H54 (cell line): ENCODE results near the gene KIAA0513.
"Not testable (repeated sequence)": the region's sequence is repeated elsewhere in the genome, so short reads cannot be mapped to it uniquely, and the experiment has no call there.

ENCODE experiments used
- DNase-seq: peaks from one replicate; pipeline ENCODE4 v3.0.0; 2011; ENCODE audit warnings: low spot score, mixed read lengths; ENCODE audit not compliant: insufficient read length
- FAIRE-seq: peaks from 3 replicates; lab custom pipeline; 2011; peaks lifted over from hg19 to GRCh38; lab: Jason Lieb, UNC
- POLR2A ChIP-seq: IDR thresholded peaks from 2 replicates; pipeline ENCODE4 v1.6.1; 2011; ENCODE audit warnings: low read depth, mild to moderate bottlenecking, low read length

Gene KIAA0513

DNA sequence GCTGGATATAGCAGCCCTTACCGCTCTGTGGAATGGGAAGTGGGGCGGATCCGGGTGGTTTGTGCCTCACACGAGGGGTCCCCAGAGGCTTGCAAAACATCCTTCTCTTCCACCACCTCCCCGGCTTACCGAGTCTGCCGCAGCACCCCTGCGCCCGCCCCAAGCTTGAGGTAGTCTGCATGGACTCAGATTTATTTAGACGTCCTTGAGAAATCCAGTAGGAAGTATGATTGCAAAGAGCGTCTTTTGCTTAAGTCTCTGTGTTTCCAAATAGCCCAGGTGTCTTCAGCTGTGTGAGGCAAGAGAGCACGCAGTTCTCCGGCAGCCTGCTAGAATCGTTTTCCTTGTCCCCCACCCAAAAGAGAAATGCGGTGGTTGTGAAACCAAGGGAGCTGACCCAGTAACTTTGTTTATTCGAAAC lies 2.4 kb downstream of the KIAA0513 start:
- no peak for DNase-seq
- FAIRE-seq: no peak
- TF ChIP-seq POLR2A: no peak

DNA sequence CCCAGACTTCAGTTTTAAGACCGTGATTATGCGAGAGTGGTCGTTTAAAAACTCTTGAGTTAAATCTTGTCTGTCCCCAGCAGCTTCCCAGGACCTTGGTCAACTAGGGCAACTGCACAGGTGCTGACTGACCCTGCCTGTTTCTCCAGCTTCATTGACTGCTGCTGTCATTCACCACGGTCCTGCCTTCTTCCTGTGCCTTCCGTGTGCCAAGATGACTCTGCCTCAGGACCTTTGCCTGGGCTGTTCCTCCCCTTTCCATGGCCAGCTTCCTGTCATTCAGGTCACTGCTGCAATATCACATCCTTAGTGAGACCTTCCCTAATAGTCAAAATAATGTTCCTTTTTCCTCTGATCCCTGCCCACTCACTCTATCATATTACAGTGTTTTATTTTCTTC lies 3.9 kb downstream of the KIAA0513 start:
- no peak for TF ChIP-seq POLR2A
- FAIRE-seq (no peak), DNase-seq (no peak)

DNA sequence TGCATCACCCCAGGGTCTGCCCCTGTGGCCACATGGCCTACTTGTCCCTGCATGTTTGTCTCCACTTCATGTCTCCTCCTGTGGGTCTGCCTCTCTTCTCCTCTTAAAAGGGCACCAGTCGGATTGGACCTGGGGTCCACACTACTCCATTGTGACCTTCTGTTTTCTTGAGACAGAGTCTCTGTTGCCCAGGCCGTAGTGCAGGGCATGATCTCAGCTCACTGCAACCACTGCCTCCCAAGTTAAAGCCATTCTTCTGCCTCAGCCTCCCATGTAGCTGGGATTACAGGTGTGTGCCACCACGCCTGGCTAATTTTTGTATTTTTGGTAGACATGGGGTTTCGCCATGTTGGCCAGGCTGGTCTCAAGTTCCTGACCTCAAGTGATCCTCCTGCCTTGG lies 4.6 kb downstream of the KIAA0513 start:
- not testable (repeated sequence) for DNase-seq, FAIRE-seq

DNA sequence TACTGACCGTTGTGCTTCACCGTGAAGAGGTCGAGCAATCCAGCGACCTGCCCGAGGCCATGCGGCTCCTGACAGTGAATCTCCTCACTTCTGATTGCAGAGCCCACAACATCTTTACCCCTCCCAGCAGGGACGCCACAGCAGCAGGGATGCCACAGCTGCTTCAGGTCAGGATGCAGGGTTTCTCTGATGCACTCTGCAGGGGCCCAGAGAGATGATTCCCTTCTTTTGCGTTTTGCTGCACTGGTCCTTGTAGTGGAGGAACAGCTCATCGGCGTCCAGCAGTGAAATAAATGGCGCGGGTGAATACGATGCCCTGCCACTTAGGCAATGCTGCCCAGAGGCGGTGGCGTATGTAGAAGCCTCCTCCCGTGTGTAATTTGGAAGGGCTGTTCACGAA lies 5.6 kb downstream of the KIAA0513 start:
- FAIRE-seq (no peak), DNase-seq (no peak)
- no peak for TF ChIP-seq POLR2A

DNA sequence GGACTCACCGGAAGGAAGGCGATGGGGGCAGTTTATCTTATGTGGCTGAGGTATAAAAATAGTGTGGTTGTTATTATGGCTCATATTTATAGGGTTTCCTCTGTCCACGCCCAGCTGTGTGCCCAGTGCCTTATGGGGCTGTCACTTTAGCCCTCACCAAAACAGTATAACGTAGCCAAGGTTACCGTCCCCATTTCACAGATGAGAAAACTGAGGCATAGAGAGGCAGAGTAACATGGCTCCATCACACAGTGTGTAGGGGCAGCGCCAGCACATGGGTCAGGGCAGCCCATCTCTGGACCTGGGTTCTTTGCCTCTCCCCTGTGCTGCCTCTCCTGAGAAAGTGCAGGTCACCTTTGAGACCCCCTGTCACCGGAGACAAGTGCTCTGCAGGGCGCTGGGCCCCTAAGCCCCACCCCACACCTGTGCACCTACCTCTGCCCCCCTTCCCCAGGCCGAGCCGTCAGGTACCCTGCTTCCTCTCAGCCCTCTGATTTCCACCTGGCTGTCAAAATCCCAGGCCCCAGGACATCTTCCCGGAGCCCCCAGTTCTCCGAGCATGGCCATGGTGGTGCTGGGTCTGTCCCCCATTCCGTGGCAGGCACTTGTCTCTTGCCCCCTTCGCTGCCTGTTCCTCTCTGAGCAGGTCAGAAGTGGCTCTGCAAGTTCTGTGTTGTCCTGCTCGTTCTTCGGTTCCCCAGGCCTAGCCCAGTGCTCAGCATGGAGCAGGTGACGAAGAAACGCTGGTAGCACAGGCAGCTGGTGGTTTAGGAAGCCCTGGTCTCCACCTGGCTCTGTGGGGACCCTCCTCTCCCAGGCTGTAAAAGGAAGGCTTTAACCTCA lies 7.2 kb downstream of the KIAA0513 start:
- DNase-seq: no peak
- FAIRE-seq: no peak
- TF ChIP-seq POLR2A: no peak

DNA sequence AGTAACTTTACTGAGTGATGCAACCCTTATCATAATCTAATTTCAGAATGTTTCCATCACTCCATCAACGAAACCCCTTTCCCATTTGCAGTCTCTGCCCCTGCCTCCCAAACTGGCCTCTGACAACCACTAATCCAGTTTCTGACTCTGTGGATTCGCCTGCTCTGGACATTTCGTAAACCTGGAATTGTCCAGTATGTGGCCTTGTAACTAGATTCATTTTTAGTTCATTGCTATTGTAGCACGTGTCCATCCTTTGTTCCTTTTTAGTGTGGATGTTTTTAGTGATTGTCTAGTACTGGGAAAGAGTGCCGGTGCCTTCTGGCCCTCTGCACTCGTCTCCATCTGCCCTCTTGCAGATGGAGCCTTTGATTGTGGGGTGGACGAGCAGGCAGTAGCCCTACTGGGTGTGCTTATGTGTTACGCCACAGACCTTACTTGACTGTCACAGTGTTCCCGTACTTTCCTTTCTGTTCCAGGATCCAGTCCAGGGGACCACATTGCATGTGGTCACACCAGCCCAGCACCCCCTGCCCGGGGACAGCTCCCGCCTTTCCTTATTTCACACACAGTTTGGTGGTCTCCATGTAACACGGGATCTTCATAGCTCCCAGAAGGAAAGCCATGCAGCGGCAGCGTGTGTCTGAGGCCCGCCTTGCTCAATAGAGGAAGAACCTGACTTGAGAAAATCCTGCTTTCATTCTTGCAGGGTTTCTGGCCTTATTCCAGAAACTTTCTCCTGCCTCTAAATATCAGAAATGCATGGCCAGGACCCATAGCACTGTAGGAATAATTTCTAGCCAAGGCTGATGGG lies 8.8 kb downstream of the KIAA0513 start:
- TF ChIP-seq POLR2A: no peak
- FAIRE-seq: no peak

DNA sequence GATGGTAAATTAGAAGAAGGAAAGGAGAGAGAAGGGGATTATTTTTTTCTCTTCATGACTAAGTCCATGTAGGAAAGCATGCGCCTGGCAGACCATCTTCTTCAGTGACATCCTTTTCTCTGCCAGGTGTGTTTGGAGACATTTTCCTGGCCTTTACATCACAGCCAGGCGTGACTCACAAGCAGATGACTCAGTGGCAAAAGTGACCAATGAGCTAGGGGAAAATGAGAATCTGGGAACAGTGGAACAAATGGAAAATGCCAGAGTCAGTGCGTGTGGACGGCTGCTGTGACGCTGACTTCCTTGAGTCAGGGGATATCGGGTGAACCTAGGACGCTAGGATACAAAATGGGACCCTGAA lies 9.4 kb downstream of the KIAA0513 start:
- peak; percentile 78 for FAIRE-seq
- no peak for TF ChIP-seq POLR2A
- DNase-seq: no peak

More for the DNA sequence above, 8.8 kb downstream of the KIAA0513 start:
- DNase-seq: no peak

DNA sequence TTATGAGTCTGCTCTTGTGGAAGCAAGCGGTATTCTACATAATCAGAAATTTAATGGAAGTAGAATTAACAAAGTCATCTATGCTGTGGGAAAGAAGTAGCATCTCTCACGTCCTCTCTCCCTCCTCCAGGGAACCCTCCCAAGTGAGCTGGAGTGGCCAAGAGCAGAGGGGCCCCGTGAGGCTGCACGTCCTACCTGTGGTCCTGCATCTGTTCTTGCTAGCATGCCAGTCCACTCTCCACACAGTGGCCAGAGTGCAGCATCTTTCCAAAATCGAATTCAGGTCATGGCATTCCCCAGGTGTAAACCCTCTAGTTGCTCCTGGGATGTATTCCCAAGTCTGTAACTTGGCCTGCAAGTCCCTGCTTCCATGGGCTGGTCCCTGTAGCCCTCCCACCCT lies 10.1 kb downstream of the KIAA0513 start:
- FAIRE-seq (no peak), DNase-seq (no peak)
- TF ChIP-seq POLR2A: no peak

DNA sequence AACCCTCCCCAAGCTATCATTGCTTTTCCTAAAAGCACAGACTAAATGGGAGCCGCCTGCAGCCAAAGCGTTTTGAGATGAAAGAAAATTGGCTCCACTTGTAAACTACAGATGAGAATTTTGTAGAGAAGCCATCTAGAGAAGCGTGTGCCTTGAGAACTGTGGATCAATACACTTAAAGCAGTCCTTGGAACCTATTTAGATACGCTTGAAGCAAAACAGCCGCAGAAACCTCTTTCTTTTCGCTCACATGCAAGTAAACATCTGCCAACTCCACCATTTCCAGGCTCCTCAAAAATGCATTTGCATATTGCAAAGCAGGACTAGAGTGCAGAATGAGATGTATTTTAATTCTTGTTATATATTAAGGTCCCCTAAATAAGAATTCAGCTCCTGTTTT lies 13.1 kb downstream of the KIAA0513 start:
- FAIRE-seq: no peak

DNA sequence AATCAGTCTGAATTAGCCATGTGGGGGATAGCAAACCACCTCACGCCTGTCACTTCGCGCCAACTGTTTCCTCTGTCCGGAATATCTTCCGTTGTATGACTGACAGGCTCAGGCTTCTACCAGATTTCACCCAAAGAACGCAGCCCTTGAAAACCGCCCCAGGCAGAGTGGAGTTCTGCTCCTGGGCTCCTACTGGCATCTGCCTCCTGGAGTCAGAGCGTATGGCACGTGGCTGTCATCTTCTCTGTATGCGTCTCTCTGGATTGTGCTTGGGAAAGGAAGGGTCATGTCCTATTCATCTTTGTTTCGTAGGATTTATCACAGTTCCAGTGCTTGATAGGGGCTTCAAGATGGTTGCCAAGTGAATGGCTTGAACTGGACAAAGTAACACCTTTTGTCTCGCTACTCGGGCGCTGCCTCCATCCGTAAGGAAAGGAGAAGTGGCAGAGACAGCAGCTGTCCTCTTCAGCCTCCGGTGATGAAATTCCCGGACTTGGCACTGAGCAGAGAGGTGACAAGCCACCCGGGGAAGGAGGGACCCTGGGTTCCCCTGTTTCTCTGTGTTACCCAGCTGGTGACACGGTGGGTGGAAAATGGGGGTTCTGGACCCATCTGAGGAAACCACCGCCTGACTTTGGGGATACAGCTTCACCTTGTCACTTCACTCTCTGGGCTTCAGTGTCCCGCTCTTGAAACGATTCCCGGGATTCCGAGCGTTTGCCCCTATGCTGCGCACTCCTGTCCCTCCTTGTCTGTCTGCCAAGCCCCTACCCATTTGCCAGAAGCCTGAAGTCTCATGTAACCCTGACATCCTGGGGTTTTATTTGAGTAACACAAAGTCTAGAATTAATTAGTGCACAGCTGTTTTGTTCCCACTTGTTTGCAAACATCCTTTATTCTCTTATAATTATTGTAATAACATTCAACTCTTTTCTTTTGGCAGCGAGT lies 13.9 kb downstream of the KIAA0513 start:
- FAIRE-seq: no peak
- DNase-seq: no peak
- TF ChIP-seq POLR2A: no peak

More for the DNA sequence above, 13.1 kb downstream of the KIAA0513 start:
- DNase-seq: no peak
- no peak for TF ChIP-seq POLR2A

DNA sequence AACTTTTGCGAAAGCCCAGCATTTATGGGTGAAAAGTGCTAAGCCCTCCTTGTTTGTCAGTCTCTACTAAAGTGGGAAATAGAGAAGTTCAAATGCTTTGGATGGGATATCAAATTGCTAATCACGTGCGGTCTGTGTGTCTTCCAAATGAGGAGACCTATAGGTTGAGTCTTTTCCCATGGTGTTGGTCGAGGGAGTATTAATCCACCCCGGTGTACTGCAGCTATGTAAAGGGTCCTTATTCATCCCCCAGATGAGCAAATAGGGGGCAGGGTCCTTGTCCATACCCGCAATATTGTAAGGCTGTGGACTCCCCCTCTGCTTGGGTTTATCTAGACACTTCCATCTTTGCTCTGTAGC lies 14.6 kb downstream of the KIAA0513 start:
- TF ChIP-seq POLR2A: no peak
- FAIRE-seq (no peak), DNase-seq (no peak)

DNA sequence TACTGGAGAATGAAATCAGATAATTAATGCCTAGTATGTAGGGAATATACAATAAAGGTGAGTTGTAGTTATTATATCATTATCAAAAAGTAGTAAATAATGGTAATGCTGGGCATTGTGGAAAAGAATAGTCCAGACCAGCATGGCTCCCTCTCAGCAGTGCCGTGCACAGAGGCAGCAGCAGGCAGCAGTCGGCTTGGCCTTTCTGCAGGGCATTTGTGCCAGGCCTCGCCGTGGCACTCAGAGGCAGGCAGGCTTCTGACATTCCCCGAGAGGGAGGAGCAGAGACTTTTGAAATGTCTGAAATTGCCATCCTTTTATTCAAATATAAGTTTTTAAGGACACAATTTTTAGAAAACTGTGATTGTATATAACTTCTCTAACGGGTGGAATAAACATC lies 15.0 kb downstream of the KIAA0513 start:
- TF ChIP-seq POLR2A: no peak
- DNase-seq (no peak), FAIRE-seq (no peak)

DNA sequence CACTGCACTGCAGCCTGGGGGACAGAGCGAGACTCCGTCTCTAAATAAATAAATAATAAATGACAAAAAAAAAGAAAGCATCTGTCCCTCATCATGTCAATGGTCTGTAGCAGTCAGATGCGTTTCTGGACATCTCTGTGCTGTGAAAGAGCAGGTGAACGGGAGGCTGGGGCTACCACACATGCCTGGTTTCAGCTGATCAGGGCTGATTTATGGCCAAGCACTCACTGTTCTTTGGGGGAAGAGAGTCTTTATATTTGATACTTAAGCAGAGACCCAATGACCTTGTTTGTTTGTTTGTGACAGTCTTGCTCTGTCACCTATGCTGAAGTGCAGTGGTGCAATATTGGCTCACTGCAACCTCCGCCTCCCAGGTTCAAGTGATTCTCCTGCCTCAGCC lies 17.5 kb downstream of the KIAA0513 start:
- DNase-seq (no peak), FAIRE-seq (no peak)
- no peak for TF ChIP-seq POLR2A
